Breast epithelium (tissue), 3 donors: ENCODE results near the gene MAP3K19.

Experiments used
- CTCF ChIP-seq, 3 donors: fragments of 450-650 bp; IDR thresholded peaks; one replicate each; pipeline ENCODE4 v1.5.1; 2016 to 2017; ENCODE audit warnings: antibody characterized with exemption in 3 of 3, mild to moderate bottlenecking in 3 of 3, moderate library complexity in 3 of 3
- POLR2A ChIP-seq: fragments of 450-650 bp; IDR thresholded peaks from one replicate; pipeline ENCODE4 v1.6.1; 2016; ENCODE audit warnings: antibody characterized with exemption, mild to moderate bottlenecking, moderate library complexity

GRCh38 chr2:135050132-135050531 lies 2.9 kb upstream of the MAP3K19 start:
- TF ChIP-seq CTCF (IDR thresholded peaks at IDR 0.05) (no peak), POLR2A (no peak)
